Neutrophil (primary cell): ENCODE data around the gene TCF4.

ENCODE experiments used
- H3K27ac ChIP-seq: fragments of 200-600 bp; sonication (generic); 2 replicates; pipeline ENCODE4 v1.5.1; 2016; ENCODE audit warnings: mild to moderate bottlenecking, moderate library complexity
- H3K27me3 ChIP-seq: fragments of 200-600 bp; sonication (generic); 2 replicates; pipeline ENCODE4 v1.6.0; 2016; ENCODE audit warnings: mild to moderate bottlenecking
- H3K36me3 ChIP-seq: fragments of 200-600 bp; sonication (generic); 2 replicates; pipeline ENCODE4 v1.5.1; 2017
- H3K4me1 ChIP-seq, 2 experiments: fragments of 200-600 bp in 1 of 2; sonication (generic) in 1 of 2; 1 replicate in 1 of 2; 2 replicates in 1 of 2; pipeline versions ENCODE4 v1.5.1 to v1.6.1; 2013 to 2016; ENCODE audit warnings: low read depth in 1 of 2, low read length in 1 of 2, mild to moderate bottlenecking in 1 of 2, moderate library complexity in 1 of 2; ENCODE audit not compliant: control insufficient read depth in 1 of 2, insufficient read depth in 1 of 2
- H3K4me3 ChIP-seq, 2 experiments: fragments of 200-600 bp in 1 of 2; sonication (generic) in 1 of 2; 1 replicate in 1 of 2; 2 replicates in 1 of 2; pipeline ENCODE4 v1.5.1; 2013 to 2016; ENCODE audit warnings: low read depth in 1 of 2, low read length in 1 of 2, mild to moderate bottlenecking in 1 of 2, moderate library complexity in 1 of 2
- H3K9me3 ChIP-seq: fragments of 200-600 bp; sonication (generic); 2 replicates; pipeline ENCODE4 v1.5.1; 2016
- TF ChIP-seq, protein P1 (sequence below): fragments of 200-600 bp; sonication (generic); IDR thresholded peaks from 2 replicates; pipeline ENCODE4 v1.5.1; 2016; ENCODE audit warnings: antibody characterized with exemption

The TCF4 gene

DNA sequence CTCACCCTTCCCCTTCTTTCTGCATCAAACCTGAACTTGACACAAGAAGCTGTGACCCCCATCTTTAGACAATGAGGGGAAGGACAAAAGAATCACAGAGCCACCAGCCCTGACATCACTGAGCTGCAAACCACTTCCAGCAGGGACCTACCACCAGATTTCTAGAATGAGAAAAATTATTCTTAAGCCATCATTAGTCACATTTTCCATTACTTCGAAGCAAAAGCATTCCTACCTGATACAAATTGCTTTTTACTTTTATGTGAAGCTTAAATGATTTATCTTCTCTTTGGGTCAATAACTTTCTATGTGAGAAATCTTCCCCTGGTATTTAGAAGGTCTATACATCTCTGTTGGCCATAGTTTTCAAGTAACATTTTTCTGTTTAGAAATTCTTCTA lies 134.8 kb downstream of the TCF4 start:
- TF ChIP-seq, protein P1, sequence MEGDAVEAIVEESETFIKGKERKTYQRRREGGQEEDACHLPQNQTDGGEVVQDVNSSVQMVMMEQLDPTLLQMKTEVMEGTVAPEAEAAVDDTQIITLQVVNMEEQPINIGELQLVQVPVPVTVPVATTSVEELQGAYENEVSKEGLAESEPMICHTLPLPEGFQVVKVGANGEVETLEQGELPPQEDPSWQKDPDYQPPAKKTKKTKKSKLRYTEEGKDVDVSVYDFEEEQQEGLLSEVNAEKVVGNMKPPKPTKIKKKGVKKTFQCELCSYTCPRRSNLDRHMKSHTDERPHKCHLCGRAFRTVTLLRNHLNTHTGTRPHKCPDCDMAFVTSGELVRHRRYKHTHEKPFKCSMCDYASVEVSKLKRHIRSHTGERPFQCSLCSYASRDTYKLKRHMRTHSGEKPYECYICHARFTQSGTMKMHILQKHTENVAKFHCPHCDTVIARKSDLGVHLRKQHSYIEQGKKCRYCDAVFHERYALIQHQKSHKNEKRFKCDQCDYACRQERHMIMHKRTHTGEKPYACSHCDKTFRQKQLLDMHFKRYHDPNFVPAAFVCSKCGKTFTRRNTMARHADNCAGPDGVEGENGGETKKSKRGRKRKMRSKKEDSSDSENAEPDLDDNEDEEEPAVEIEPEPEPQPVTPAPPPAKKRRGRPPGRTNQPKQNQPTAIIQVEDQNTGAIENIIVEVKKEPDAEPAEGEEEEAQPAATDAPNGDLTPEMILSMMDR = no peak
- Histone ChIP-seq H3K4me1 (no peaks in the 10 kb centered on the region), H3K27me3 (no peaks in the 10 kb centered on the region), H3K9me3 (no peaks in the 10 kb centered on the region), H3K4me3 (no peak overlapping the region), H3K27ac (no peak overlapping the region), H3K36me3 (no peaks in the 10 kb centered on the region)

DNA sequence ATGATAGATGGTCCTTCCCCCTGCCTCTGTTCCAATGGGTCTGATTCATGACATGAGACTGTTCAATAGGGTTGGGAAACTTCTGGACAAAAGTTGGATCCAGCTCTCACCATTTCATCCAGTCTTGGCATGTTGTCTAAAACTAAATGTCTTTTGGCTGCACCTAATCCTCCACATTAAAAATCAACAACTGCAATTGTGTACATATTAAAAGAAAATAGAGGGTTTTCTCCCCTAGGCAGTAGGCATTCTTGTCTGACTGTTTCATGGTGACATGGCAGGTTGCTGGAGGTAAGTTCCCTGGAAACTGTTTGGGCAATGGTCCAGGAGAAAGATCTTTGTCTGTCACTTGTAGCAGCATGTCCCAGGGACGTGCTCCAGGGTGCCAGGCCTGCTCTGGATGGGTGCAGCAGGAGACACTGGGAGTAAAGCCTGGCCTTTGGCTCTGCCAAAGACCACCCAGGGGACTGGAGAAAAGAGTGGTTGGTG lies 135.8 kb downstream of the TCF4 start:
- TF ChIP-seq, protein P1 = no peak
- Histone ChIP-seq H3K27ac (no peak overlapping the region), H3K9me3 (no peaks in the 10 kb centered on the region), H3K27me3 (no peaks in the 10 kb centered on the region), H3K4me3 (no peak overlapping the region), H3K36me3 (no peaks in the 10 kb centered on the region), H3K4me1 (no peaks in the 10 kb centered on the region)

DNA sequence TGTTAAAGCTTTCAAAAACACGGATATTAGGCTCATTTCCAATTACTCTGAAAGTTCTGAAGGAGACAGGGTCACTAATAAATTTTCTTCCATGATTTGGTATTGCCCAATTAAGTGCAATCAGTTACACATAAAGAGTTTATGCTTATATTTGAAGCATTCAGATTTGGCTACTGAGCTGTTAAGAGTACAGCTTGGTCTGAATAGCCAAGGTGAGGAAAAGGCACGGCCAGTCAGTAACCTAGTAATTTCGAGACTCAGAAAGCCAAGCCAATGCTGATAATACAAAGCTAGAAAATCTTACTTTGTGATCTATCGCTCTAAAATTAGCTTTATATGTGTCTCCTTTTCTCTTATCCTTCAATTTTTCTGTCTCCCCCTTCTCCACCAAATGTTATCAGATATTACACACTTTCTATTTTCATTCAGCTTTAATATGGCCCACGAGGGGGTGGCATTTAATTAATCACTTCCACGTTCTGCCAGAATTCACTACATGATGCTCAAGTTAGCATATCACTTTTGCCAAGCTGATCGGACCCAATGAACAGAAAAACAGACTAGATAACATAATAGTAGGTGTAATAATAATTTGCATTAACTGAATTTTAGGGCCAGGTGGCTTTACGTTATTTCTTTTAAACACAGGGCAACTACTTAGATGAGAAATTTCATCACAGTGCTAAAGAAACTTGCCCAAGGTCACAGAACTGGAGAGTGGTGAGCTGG lies 138.4 kb downstream of the TCF4 start:
- no peaks in the 10 kb centered on the region for H3K9me3 ChIP-seq
- H3K4me1 ChIP-seq = no peaks in the 10 kb centered on the region
- H3K27me3 ChIP-seq = no peaks in the 10 kb centered on the region
- H3K36me3 ChIP-seq = no peaks in the 10 kb centered on the region
- no peak overlapping the region for H3K27ac ChIP-seq
- H3K4me3 ChIP-seq = no peak overlapping the region
- TF ChIP-seq, protein P1 = no peak

DNA sequence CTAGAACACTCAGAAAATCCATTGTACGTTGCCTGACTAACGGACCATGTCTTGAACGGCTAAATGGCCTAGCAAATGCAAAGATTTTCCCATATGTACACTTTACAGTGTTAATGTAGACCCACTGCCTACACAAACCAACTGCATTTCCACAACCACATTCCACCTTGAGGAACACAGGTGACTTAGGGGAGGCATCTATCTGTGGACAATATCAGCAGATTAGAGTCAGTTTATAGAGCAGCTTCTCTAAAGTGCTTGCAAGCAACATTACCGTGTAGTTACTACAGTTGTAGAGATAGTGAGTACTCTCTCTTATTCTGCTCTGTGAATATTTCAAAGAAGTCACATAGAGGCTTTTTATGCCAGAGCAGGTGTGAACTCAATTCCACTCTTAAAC lies 139.6 kb downstream of the TCF4 start:
- H3K4me1 ChIP-seq = no peaks in the 10 kb centered on the region
- H3K4me3 ChIP-seq = no peak overlapping the region
- TF ChIP-seq, protein P1 = no peak
- no peaks in the 10 kb centered on the region for H3K27me3 ChIP-seq
- no peaks in the 10 kb centered on the region for H3K36me3 ChIP-seq
- H3K27ac ChIP-seq = no peak overlapping the region
- H3K9me3 ChIP-seq = no peaks in the 10 kb centered on the region

DNA sequence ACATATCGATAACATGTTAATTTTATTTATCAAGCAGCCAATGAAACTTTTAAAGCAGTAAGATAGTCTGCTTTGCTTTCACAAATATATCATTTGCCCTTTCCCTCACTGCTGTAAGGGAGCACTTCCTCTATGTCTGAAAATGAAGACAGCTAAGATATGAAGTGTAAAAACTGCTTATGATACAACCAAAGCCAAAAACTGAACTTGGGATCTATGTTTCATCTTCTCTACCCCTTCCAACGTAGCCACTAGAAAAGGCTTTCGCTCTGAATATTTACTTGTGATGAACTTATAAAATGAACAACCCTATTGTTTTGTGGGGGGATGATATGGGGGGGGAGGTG lies 140.3 kb downstream of the TCF4 start:
- no peaks in the 10 kb centered on the region for H3K4me1 ChIP-seq

More for the DNA sequence above, 140.3 kb downstream of the TCF4 start:
- TF ChIP-seq, protein P1 = no peak
- Histone ChIP-seq H3K9me3 (no peaks in the 10 kb centered on the region), H3K36me3 (no peaks in the 10 kb centered on the region), H3K4me3 (no peak overlapping the region), H3K27me3 (no peaks in the 10 kb centered on the region), H3K27ac (no peak overlapping the region)
